Fibroblast of peridontal ligament (primary cell): ENCODE measurements around the gene ORM1.
"Not testable (repeated sequence)": the region's sequence is repeated elsewhere in the genome, so short reads cannot be mapped to it uniquely, and the experiment has no call there.

ENCODE experiments used
- DNase-seq: peaks from one replicate; pipeline ENCODE4 v3.0.0-alpha.2; 2010; ENCODE audit errors: extremely low read depth

ORM1 gene

DNA sequence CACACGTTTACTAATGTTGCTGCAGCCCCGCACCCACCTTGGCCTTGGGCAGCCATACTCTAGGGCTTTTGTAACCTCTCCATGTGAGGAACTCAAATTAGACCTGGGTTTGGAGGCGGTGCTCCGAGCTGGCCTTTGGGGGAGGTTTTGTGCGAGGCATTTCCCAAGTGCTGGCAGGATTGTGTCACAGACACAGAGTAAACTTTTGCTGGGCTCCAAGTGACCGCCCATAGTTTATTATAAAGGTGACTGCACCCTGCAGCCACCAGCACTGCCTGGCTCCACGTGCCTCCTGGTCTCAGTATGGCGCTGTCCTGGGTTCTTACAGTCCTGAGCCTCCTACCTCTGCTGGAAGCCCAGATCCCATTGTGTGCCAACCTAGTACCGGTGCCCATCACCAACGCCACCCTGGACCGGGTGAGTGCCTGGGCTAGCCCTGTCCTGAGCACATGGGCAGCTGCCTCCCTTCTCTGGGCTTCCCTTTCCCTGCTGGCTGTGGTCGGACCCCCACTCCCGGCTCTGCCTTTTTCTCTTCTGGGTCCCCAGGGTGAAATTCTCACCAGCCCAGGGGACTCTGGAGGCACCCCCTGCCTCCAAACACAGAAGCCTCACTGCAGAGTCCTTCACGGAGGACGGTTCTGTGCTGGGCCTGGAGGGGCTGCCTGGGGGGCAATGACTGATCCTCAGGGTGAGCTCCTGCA, at the start of gene ORM1:
Gene ORM1, plus strand, starts transcription at position 268 of the 701 bp plus-strand sequence. Its CDS starts 36 bp downstream, at position 304.
- not testable (repeated sequence) for DNase-seq

GRCh38 chr9:114273461-114273881, 49.4 kb upstream of the ORM1 start:
- no peak for DNase-seq

- DNase-seq: no peak
Observed at GRCh38 chr9:114274217-114274616, 48.7 kb upstream of the ORM1 start.

GRCh38 chr9:114275246-114276004, 47.5 kb upstream of the ORM1 start:
- no peak for DNase-seq

DNA sequence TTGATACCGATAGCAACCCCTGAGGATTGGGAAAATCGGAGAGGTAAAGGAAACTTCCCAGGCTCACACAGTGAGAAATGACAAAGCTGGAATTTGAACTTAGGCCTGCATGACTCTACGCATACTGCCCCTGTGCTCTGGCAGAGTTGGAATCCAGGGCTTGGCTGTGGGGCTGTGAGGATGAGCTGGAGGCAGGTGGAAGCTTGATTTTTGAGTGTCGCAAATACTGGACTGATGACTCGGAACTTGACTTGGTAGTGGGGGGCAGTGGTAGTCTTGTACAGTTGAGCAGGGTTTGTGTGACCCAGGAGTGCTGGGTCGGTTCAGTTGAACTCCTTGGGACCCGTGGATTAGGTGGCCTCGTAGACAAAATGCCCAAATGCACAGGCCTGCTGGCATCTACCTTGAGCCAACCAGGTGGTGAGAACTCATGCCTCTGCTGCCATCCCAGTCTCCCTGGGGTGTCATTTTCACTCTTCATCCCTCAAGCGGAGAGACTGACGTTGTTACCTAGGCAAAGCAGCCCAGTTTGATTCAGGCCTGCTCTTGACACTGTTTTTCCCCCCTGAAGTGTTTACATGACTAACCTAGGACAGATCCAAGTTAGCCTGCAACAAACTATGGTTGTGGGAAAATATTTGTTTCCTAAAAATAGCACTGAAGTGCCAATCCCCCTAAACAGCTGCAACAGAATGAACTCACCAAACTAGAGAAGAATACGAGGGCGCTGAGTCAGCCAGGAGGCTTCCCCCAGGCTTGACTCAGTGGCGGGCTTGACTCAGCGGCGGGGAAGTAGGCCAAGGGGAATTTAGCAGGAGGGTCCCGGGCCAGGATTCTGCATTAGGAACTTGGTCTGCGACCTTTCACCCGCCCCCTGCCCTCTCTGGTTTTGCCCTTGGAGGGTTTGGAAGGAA, 45.7 kb upstream of the ORM1 start:
- peak; percentile 95 for DNase-seq

DNA sequence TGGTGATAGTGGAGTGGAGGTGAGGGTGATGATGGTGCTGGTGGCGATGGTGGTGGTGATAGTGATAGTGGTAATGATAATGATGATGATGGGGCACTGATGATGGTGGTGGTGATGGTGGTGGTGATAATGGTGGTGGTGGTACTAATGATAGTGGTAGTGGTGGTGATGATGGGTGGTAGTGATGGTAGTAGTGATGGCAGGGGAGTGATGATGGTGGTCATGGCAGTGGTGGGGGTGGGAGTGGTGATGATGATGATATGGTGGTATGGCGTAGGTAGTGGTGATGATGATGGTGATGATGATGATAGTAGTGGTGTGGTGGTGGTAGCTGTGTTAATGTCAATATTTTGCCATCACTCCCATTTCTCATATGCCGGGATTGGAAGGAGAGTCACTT, 44.5 kb upstream of the ORM1 start:
- DNase-seq: no peak

- DNase-seq: peak; percentile 15
Observed at GRCh38 chr9:114278881-114279570, 43.9 kb upstream of the ORM1 start.

DNA sequence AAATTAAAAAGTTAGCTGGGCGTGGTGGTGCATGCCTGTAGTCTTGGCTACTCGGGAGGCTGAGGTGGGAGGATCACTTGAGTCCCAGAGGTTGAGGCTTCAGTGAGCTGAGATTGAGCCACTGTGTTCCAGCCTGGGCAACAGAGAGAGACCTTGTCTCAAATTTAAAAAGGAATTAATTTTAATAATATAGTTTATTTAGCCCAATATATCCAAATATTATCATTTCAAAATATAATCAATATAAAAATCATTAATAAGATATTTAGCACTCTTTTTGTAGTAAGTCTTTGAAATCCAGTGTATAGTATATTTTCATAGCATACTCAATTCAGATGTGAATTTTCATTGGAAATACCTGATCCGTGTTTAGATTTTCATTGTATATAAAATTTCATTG, 43.2 kb upstream of the ORM1 start:
- DNase-seq: no peak

DNA sequence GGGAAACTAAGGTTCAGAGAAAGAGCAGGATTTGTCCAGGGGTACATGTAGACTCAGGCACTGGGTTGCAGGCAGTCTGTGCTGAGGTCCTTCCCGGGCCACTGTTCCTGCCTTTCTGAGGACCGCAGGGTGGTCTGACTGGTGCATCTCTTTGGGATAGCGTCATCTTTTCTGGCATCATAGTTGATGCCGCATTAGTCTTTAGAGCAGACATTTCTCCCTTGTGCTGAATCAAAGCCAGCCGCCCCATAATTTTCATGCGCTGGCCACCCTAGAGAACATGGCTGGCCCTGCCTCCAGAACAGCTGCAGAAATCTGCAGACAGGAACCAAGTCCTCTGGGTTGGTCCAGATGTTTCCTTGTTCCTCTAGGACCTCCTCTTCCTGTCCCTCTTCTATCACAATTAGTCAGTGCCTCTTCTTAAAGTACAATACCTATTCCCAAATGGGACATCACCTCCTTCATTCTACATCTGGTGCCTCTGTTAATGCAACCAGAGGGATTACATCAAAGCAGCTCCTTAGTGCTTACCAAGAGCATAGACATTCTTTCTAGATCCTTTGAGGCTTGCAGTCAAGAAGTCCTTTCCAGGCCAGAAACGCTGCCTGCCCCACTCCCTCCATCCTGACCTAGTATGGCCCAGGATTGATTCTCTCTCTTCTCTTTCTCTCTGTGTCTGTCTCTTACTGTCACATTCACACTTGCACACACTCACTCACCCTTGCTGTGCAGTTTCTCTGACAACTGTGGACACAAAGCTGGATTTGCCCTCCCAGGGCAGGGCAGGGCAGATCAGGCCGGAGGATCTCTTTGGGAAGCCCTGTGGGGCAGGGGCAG, 42.0 kb upstream of the ORM1 start:
- DNase-seq: no peak

- DNase-seq: peak; percentile 28
Observed at GRCh38 chr9:114281473-114282103, 41.3 kb upstream of the ORM1 start.

DNA sequence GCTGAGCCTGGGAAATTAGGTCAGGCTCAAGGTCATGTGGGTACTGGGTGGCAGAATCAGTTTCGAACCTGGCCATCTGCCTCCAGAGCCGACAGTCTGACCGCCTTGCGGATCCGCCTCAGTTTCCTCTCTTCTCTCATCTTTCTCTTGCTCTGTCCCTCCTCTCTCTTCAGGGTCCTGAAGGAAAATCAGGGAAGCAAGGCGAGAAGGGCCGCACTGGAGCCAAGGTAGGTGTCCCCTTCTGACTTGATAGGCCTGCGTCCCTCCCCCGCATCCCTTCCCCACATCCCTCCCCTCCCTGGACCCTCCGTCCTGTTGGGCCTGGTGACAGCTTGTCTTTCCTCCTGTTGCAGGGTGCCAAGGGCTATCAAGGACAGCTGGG, 40.8 kb upstream of the ORM1 start:
- DNase-seq: no peak

DNA sequence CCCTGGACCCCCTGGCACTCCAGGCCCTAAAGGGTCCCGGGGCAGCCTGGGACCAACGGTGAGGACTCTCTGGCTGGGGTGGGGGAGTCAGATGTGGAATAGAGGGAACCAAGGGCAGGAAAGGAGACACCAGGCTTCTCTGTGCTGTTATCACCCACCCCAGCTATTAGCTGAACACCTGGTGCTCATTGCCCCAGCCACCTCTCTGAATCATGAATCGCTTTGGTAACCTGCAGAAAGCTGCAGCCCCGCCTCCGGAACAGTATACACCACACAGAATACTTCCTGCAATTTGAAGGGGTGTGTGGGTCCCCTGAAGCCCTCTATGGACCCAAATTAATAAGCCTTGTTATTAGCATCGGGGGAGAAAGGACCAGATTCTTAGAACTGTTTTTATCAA, 40.4 kb upstream of the ORM1 start:
- no peak for DNase-seq

DNA sequence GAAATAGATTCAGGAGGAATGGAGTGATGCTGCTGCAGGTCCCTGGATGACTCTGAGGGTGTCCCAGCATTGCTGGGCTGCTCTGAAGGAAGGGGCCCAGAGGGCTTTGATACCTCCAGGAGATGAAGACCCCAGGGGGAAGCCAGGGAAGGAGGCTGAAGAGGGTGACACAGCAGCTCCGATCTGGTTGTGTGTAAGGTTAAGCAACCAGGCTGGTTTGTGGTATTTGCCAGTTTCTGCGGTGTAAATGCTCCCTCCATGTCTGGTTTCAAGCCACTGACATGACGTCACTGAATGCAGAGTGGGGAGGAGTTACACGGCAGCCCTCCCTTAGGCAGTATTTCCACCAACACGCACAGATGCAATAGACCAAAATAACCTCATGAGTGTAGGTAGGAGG, 40.0 kb upstream of the ORM1 start:
- peak; percentile 95 for DNase-seq

GRCh38 chr9:114283551-114284111, 39.3 kb upstream of the ORM1 start:
- DNase-seq: no peak

DNA sequence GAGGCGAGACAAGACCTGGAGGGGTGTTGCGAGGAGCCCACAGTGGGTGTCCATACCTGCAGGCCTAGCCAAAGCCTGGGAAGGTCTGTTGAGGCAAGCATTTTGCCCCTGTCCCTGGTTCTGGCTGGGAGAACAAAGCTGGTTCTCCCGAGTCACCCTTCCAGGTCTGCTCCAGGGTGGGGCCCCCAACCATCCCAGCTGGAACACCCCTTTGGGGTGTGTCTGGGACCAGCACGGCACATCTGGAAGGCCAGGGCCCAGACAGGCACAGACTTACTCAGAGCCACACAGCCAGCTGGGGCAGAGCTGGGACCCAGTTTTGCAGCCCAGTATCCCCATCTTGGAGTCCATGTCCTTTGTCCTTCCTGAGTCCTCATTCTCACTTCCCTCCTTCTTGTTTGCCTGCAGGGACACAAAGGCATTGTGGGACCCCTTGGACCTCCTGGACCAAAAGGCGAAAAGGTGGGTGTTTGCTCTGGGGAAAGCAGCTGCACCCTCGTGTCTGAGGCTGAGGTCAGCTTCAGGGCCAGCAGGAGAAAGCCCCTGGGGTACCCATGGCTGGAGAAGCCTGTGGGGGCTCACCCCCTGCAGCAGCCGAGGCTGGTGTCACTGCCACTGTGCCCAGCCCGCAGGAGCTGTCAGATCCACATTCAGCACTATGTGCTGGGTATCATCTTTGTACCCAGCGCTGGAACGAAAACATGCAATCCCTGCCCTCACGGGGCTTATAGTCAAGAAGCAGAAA, 38.4 kb upstream of the ORM1 start:
- DNase-seq: no peak

DNA sequence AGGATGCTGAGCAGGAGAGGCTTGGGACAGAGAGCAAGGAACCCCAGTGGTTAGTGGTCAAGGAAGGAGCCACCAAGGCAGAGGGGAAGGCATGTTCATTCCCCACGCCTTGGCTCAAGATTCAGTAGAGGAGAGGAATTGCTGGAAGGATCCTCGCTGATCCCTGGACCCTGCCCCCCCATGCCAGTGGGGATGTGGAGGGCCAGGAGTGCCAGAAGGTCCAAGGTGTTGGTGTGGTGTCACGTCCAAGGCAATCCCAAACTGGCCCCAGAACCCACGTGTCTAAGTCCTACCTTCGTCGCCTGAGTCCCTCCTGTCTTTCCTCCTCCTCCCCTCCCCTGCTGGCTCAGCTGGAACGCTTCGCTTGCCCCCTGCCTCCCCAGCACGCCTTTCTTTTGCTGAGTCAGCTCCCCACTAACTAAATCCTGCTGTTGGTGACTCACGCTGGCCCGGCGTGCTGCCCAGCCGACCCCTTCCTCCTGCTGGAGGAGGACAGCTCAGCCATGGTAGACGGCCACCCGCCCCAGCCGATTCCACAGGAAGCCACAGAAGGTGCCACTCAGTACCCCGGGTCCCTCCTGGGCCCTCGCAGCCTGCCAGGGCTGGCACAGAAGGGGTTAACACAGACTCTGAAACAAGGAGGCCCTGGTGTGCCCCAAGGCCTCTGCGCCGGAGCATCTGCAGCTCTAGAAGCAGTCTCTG, 37.6 kb upstream of the ORM1 start:
- peak; percentile 91 for DNase-seq

DNA sequence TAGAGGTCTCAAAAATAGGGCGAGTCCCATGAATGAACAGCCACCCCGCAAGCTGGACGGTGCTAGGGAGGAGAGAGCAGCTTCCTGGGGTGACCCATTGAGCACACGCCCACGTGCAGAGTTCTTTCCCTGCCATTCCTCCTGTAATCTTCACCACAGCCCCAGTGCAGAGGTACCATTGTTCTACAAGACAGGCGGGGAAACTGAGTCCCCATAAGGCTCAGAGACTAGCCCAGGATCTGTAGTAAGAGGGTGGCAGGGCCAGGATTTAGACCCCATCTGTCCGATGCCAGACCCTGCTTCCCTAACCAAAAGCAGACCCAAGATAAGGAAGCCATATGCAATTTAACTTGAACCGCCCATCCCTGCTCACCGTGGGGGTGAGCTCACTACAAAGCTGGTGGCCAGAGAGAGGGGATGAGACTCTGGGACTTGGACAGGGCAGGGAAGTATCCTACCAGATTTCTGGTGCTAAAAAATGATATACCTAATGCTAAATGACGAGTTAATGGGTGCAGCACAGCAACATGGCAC, 36.7 kb upstream of the ORM1 start:
- no peak for DNase-seq

GRCh38 chr9:114287001-114287762, 35.7 kb upstream of the ORM1 start:
- no peak for DNase-seq
